SU-DHL-6 (cell line): ENCODE measurements around the gene SMIM15.

Source experiments
- EZH2phosphoT487 ChIP-seq: fragments of 200-600 bp; sonication (generic), shearing (Covaris generic); conservative IDR thresholded peaks from 2 replicates; pipeline ENCODE4 v1.6.1; 2018; ENCODE audit warnings: mild to moderate bottlenecking, antibody characterized with exemption, low read length, moderate library complexity, mixed read lengths
- TF ChIP-seq, protein P1 (sequence below): fragments of 200-600 bp; sonication (generic); IDR thresholded peaks from one replicate; pipeline ENCODE4 v1.5.1; 2017; ENCODE audit warnings: antibody characterized with exemption, mild to moderate bottlenecking, low read length, moderate library complexity; ENCODE audit not compliant: insufficient read depth, poor library complexity, severe bottlenecking

DNA sequence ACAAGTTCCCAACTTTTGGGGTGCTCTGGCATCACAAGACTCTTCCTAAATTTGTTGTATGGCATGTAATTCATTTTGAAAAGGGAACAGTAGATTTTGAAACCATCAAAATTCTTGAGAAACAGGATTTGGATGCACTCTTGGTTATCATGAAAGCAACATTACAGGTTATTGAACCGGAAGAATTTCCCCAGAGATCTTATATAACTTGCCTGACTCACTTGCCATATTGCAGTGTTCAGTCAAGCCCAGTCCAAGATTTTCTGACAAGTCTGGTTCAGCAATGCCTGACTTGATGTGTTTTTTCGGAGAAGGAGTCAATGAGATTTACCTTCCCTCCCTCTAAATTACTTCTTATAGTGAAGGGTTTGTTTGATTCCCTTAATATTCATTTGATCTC is 32.0 kb downstream of the SMIM15 start:
- TF ChIP-seq, protein P1, sequence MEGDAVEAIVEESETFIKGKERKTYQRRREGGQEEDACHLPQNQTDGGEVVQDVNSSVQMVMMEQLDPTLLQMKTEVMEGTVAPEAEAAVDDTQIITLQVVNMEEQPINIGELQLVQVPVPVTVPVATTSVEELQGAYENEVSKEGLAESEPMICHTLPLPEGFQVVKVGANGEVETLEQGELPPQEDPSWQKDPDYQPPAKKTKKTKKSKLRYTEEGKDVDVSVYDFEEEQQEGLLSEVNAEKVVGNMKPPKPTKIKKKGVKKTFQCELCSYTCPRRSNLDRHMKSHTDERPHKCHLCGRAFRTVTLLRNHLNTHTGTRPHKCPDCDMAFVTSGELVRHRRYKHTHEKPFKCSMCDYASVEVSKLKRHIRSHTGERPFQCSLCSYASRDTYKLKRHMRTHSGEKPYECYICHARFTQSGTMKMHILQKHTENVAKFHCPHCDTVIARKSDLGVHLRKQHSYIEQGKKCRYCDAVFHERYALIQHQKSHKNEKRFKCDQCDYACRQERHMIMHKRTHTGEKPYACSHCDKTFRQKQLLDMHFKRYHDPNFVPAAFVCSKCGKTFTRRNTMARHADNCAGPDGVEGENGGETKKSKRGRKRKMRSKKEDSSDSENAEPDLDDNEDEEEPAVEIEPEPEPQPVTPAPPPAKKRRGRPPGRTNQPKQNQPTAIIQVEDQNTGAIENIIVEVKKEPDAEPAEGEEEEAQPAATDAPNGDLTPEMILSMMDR, result no peak
- no peak for TF ChIP-seq EZH2phosphoT487
